PC-9 (cell line): ENCODE results near the gene MEF2B. TPM values are rescaled to one million over a fixed set of nuclear protein-coding genes. Genes with fewer than 3 reads are reported as not detected.
A peak's percentile ranks its signal among the peaks of the same experiment; 100 is the strongest.

Experiments
- BruUV-seq: library from RNA; stranded (reverse); fragments of 400-500 nt; replicated peaks from 2 replicates; lab custom pipeline; 2021; lab: Mats Ljungman, UMichigan
- CTCF ChIA-PET: fragments of 300-600 bp; sonication (Branson Sonifier 250); formaldehyde crosslinking; loops from one replicate; lab custom pipeline; 2022; ENCODE audit warnings: antibody characterized with exemption; lab: Charles Lee
- POLR2A ChIA-PET: fragments of 300-600 bp; sonication (Branson Sonifier 250); formaldehyde crosslinking; loops from one replicate; lab custom pipeline; 2022; ENCODE audit warnings: antibody characterized with exemption; ENCODE audit not compliant: unreplicated experiment; lab: Charles Lee
- DNase-seq, 2 experiments: peaks; one replicate each; pipeline versions ENCODE4 v3.0.0 to v3.0.0-alpha.2; 2015 to 2022; ENCODE audit warnings: mixed read lengths in 1 of 2
- H2AFZ ChIP-seq: fragments of 200-600 bp; sonication (generic); 2 replicates; pipeline ENCODE4 v1.8.1; 2017; ENCODE audit warnings: antibody characterized with exemption
- H3F3A ChIP-seq: fragments of 200-600 bp; sonication (generic); 2 replicates; pipeline ENCODE4 v1.8.1; 2017; ENCODE audit warnings: antibody characterized with exemption, mild to moderate bottlenecking, low read depth; ENCODE audit not compliant: insufficient read depth
- H3K27ac ChIP-seq: fragments of 200-600 bp; sonication (generic); 2 replicates; pipeline ENCODE4 v1.6.1; 2016; ENCODE audit warnings: mixed run types
- H3K27me3 ChIP-seq: fragments of 200-600 bp; sonication (generic); 2 replicates; pipeline ENCODE4 v1.6.1; 2016; ENCODE audit warnings: low read depth, mixed run types; ENCODE audit not compliant: insufficient read depth
- H3K36me3 ChIP-seq: fragments of 200-600 bp; sonication (generic); 2 replicates; pipeline ENCODE4 v1.6.1; 2016; ENCODE audit warnings: low read depth, mixed run types
- H3K4me1 ChIP-seq: fragments of 200-600 bp; sonication (generic); replicated peaks from 2 replicates; pipeline ENCODE4 v1.6.1; 2016; ENCODE audit warnings: mixed run types; ENCODE audit not compliant: insufficient read depth
- H3K4me2 ChIP-seq: fragments of 200-600 bp; sonication (generic); 2 replicates; pipeline ENCODE4 v1.6.1; 2017; ENCODE audit warnings: mixed run types
- H3K4me3 ChIP-seq: fragments of 200-600 bp; sonication (generic); 2 replicates; pipeline ENCODE4 v1.6.1; 2016; ENCODE audit warnings: mixed run types
- H3K79me2 ChIP-seq: fragments of 200-600 bp; sonication (generic); 2 replicates; pipeline ENCODE4 v1.6.1; 2017; ENCODE audit warnings: low read depth, mixed run types
- H3K9me2 ChIP-seq: fragments of 200-600 bp; sonication (generic); 2 replicates; pipeline ENCODE4 v1.8.1; 2017; ENCODE audit warnings: mild to moderate bottlenecking; ENCODE audit not compliant: insufficient read depth
- H3K9me3 ChIP-seq: fragments of 200-600 bp; sonication (generic); 2 replicates; pipeline ENCODE4 v1.8.1; 2016; ENCODE audit warnings: low read depth; ENCODE audit not compliant: insufficient read depth
- H4K20me1 ChIP-seq: fragments of 200-600 bp; sonication (generic); 2 replicates; pipeline ENCODE4 v1.8.1; 2017; ENCODE audit not compliant: insufficient read depth
- CTCF ChIP-seq: fragments of 200-600 bp; sonication (generic); conservative IDR thresholded peaks from 2 replicates; pipeline ENCODE4 v1.6.1; 2017; ENCODE audit warnings: mixed run types, antibody characterized with exemption, mild to moderate bottlenecking, moderate library complexity
- EZH2 ChIP-seq: fragments of 200-600 bp; sonication (generic); IDR thresholded peaks from 2 replicates; pipeline ENCODE4 v1.8.0; 2017; ENCODE audit warnings: antibody characterized with exemption, low read depth
- intact Hi-C: fragments of 100-400 bp; cut with micrococcal nuclease; formaldehyde crosslinking; loops from one replicate; pipeline ENCODE4 v1.10.0; 2022; ENCODE audit not compliant: unreplicated experiment
- total RNA-seq: library from RNA; stranded (reverse); gene quantifications from 2 replicates; pipeline ENCODE4 v1.2.3, GENCODE V29; 2021

Gene MEF2B
- total RNA-seq, 1 experiment from 2014 or later, result 1.8 TPM

GRCh38 chr19:19171821-19172532, 1.9 kb upstream of the MEF2B start:
- H3K4me3 ChIP-seq, result no peak overlapping the region
- intact Hi-C loops, result no loop called here
- H3K4me1 ChIP-seq, result peaks cover 9% of the 10 kb centered on the region
- H3K79me2 ChIP-seq, result no peaks in the 10 kb centered on the region
- H3K9me3 ChIP-seq, result no peaks in the 10 kb centered on the region
- no peak overlapping the region for H2AFZ ChIP-seq
- ChIA-PET POLR2A (no interaction called here), CTCF (no interaction called here)
- no peaks in the 10 kb centered on the region for H3K27me3 ChIP-seq
- H4K20me1 ChIP-seq, result no peaks in the 10 kb centered on the region
- DNase-seq, result no peak
- peaks cover 27% of the 10 kb centered on the region; the same call in 1 of the 2 replicates for H3F3A ChIP-seq
- BruUV-seq, result no TSS peak
- 0 out of 2 replicates have a peak overlapping the region, but pooled peaks have one; percentile 25 for H3K27ac ChIP-seq
- no peak for TF ChIP-seq CTCF
- no peak for TF ChIP-seq EZH2
- H3K4me2 ChIP-seq, result 0 out of 2 replicates have a peak overlapping the region, but pooled peaks have one; percentile 32
- no peaks in the 10 kb centered on the region for H3K9me2 ChIP-seq
- H3K36me3 ChIP-seq, result no peaks in the 10 kb centered on the region

GRCh38 chr19:19170873-19171672, 1.0 kb upstream of the MEF2B start:
- Histone ChIP-seq H3K9me3 (no peaks in the 10 kb centered on the region), H2AFZ (no peak overlapping the region), H3K4me1 (peaks cover 9% of the 10 kb centered on the region), H3K27ac (no peak overlapping the region), H3K4me2 (no peak overlapping the region), H3K9me2 (no peaks in the 10 kb centered on the region), H3K79me2 (no peaks in the 10 kb centered on the region), H3F3A (peaks cover 19% of the 10 kb centered on the region; the same call in 1 of the 2 replicates), H4K20me1 (no peaks in the 10 kb centered on the region), H3K4me3 (no peak overlapping the region), H3K36me3 (no peaks in the 10 kb centered on the region), H3K27me3 (no peaks in the 10 kb centered on the region)
- TF ChIP-seq CTCF (no peak), EZH2 (no peak)
- intact Hi-C loops, result no loop called here
- ChIA-PET POLR2A (interaction anchor here (0.6 kb wide), 1 partner anchor 867 kb away, joined by 7 read pairs; no protein-coding TSS in a partner anchor), CTCF (no interaction called here)
- no peak for DNase-seq
- no TSS peak for BruUV-seq

GRCh38 chr19:19169236-19170052, 619 bp downstream of the MEF2B start:
- H3K27ac ChIP-seq, result no peak overlapping the region
- intact Hi-C loops, result no loop called here
- TF ChIP-seq EZH2 (no peak), CTCF (no peak)
- POLR2A ChIA-PET, result interaction anchor here (0.6 kb wide), 2 partner anchors 487 to 1029 kb away, joined by 3 to 10 read pairs; no protein-coding TSS in a partner anchor
- H3K27me3 ChIP-seq, result no peaks in the 10 kb centered on the region
- peaks cover 9% of the 10 kb centered on the region; the same call in 1 of the 2 replicates for H3F3A ChIP-seq
- no peaks in the 10 kb centered on the region for H3K79me2 ChIP-seq
- no peaks in the 10 kb centered on the region for H3K36me3 ChIP-seq
- no TSS peak for BruUV-seq
- H3K4me2 ChIP-seq, result peak overlapping the region; percentile 61
- no peak for DNase-seq
- no peaks in the 10 kb centered on the region for H4K20me1 ChIP-seq
- H3K9me2 ChIP-seq, result no peaks in the 10 kb centered on the region
- no peaks in the 10 kb centered on the region for H3K9me3 ChIP-seq
- CTCF ChIA-PET, result no interaction called here
- H3K4me1 ChIP-seq, result peaks cover 9% of the 10 kb centered on the region
- H3K4me3 ChIP-seq, result no peak overlapping the region
- no peak overlapping the region for H2AFZ ChIP-seq
